OCI-LY3 (cell line): ENCODE data around the gene IFITM1.

Experiments
- EZH2phosphoT487 ChIP-seq: fragments of 200-600 bp; shearing (Covaris generic); IDR thresholded peaks from 2 replicates; pipeline ENCODE4 v1.6.1; 2018; ENCODE audit warnings: antibody characterized with exemption, mixed run types, low read depth
- TF ChIP-seq, protein P1 (sequence below): fragments of 200-600, 300-600 bp; sonication (generic); IDR thresholded peaks from 2 replicates; pipeline ENCODE4 v1.5.1; 2014; ENCODE audit warnings: antibody characterized with exemption, low read length, low read depth

- TF ChIP-seq, protein P1, sequence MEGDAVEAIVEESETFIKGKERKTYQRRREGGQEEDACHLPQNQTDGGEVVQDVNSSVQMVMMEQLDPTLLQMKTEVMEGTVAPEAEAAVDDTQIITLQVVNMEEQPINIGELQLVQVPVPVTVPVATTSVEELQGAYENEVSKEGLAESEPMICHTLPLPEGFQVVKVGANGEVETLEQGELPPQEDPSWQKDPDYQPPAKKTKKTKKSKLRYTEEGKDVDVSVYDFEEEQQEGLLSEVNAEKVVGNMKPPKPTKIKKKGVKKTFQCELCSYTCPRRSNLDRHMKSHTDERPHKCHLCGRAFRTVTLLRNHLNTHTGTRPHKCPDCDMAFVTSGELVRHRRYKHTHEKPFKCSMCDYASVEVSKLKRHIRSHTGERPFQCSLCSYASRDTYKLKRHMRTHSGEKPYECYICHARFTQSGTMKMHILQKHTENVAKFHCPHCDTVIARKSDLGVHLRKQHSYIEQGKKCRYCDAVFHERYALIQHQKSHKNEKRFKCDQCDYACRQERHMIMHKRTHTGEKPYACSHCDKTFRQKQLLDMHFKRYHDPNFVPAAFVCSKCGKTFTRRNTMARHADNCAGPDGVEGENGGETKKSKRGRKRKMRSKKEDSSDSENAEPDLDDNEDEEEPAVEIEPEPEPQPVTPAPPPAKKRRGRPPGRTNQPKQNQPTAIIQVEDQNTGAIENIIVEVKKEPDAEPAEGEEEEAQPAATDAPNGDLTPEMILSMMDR = no peak
- no peak for TF ChIP-seq EZH2phosphoT487
Measured at GRCh38 chr11:289712-290620, 23.9 kb upstream of the IFITM1 start.
